Adipocyte (in vitro differentiated cells): ENCODE data around the gene ELF4.
A peak's percentile ranks its signal among the peaks of the same experiment; 100 is the strongest.

Experiments
- DNase-seq: peaks from one replicate; pipeline ENCODE4 v3.0.0-alpha.2; 2015; ENCODE audit warnings: low read depth
- H3K27me3 ChIP-seq: replicated peaks from 2 replicates; pipeline ENCODE4 v1.7.0; 2013; ENCODE audit warnings: mild to moderate bottlenecking, low read length, moderate library complexity; ENCODE audit not compliant: control insufficient read depth, insufficient read depth
- H3K36me3 ChIP-seq: 2 replicates; pipeline ENCODE4 v1.7.0; 2013; ENCODE audit warnings: low read length, mild to moderate bottlenecking, moderate library complexity; ENCODE audit not compliant: control insufficient read depth, insufficient read depth, severe bottlenecking
- H3K4me1 ChIP-seq: 2 replicates; pipeline ENCODE4 v1.7.0; 2013; ENCODE audit warnings: mild to moderate bottlenecking, low read length, moderate library complexity; ENCODE audit not compliant: control insufficient read depth, insufficient read depth
- H3K4me3 ChIP-seq: 2 replicates; pipeline ENCODE4 v1.7.0; 2013; ENCODE audit warnings: mild to moderate bottlenecking, low read length, moderate library complexity
- H3K9ac ChIP-seq: 2 replicates; pipeline ENCODE4 v1.7.0; 2013; ENCODE audit warnings: mild to moderate bottlenecking, low read length, moderate library complexity
- H3K9me3 ChIP-seq: 2 replicates; pipeline ENCODE4 v1.7.0; 2013; ENCODE audit warnings: mild to moderate bottlenecking, low read length, moderate library complexity; ENCODE audit not compliant: control insufficient read depth

Gene ELF4

GRCh38 chrX:130111220-130112154 lies 1.2 kb upstream of the ELF4 start:
- H3K36me3 ChIP-seq = no peaks in the 10 kb centered on the region
- peaks cover 13% of the 10 kb centered on the region for H3K4me1 ChIP-seq
- no peak for DNase-seq
- peak overlapping the region; percentile 76 for H3K9ac ChIP-seq
- peak overlapping the region; percentile 56 for H3K4me3 ChIP-seq
- H3K27me3 ChIP-seq = no peaks in the 10 kb centered on the region
- no peaks in the 10 kb centered on the region for H3K9me3 ChIP-seq

- Histone ChIP-seq H3K4me3 (peak overlapping the region; percentile 80), H3K4me1 (peaks cover 29% of the 10 kb centered on the region), H3K36me3 (no peaks in the 10 kb centered on the region), H3K27me3 (no peaks in the 10 kb centered on the region), H3K9me3 (no peaks in the 10 kb centered on the region), H3K9ac (peak overlapping the region; percentile 87)
- DNase-seq = peak; percentile 61
Observed at GRCh38 chrX:130109429-130110378, 593 bp downstream of the ELF4 start.

GRCh38 chrX:130108647-130109428 lies 1.5 kb downstream of the ELF4 start:
- peak overlapping the region; percentile 87 for H3K9ac ChIP-seq
- no peaks in the 10 kb centered on the region for H3K36me3 ChIP-seq
- no peaks in the 10 kb centered on the region for H3K9me3 ChIP-seq
- H3K4me3 ChIP-seq = peak overlapping the region; percentile 80
- no peaks in the 10 kb centered on the region for H3K27me3 ChIP-seq
- H3K4me1 ChIP-seq = peaks cover 35% of the 10 kb centered on the region
- DNase-seq = peak; percentile 48

GRCh38 chrX:130106071-130106470 lies 4.2 kb downstream of the ELF4 start:
- Histone ChIP-seq H3K36me3 (no peaks in the 10 kb centered on the region), H3K9ac (no peak overlapping the region), H3K4me1 (peaks cover 31% of the 10 kb centered on the region), H3K4me3 (no peak overlapping the region), H3K27me3 (no peaks in the 10 kb centered on the region), H3K9me3 (no peaks in the 10 kb centered on the region)
- no peak for DNase-seq

- Histone ChIP-seq H3K4me3 (no peak overlapping the region), H3K27me3 (no peaks in the 10 kb centered on the region), H3K9me3 (no peaks in the 10 kb centered on the region), H3K9ac (no peak overlapping the region), H3K36me3 (no peaks in the 10 kb centered on the region), H3K4me1 (peaks cover 38% of the 10 kb centered on the region)
- peak; percentile 35 for DNase-seq
Observed at GRCh38 chrX:130105244-130105643, 5.1 kb downstream of the ELF4 start.

GRCh38 chrX:130103605-130104004 lies 6.7 kb downstream of the ELF4 start:
- H3K4me3 ChIP-seq = no peak overlapping the region
- H3K27me3 ChIP-seq = no peaks in the 10 kb centered on the region
- H3K9ac ChIP-seq = no peak overlapping the region
- H3K36me3 ChIP-seq = no peaks in the 10 kb centered on the region
- H3K4me1 ChIP-seq = peaks cover 50% of the 10 kb centered on the region
- DNase-seq = no peak
- H3K9me3 ChIP-seq = no peaks in the 10 kb centered on the region

GRCh38 chrX:130100180-130100579 lies 10.1 kb downstream of the ELF4 start:
- peak; percentile 78 for DNase-seq
- Histone ChIP-seq H3K27me3 (no peaks in the 10 kb centered on the region), H3K9me3 (no peaks in the 10 kb centered on the region)

GRCh38 chrX:130098210-130098552 lies 12.1 kb downstream of the ELF4 start:
- peaks cover 23% of the 10 kb centered on the region for H3K4me1 ChIP-seq
- H3K4me3 ChIP-seq = no peak overlapping the region
- no peaks in the 10 kb centered on the region for H3K36me3 ChIP-seq
- H3K9me3 ChIP-seq = no peaks in the 10 kb centered on the region
- no peak overlapping the region for H3K9ac ChIP-seq
- no peaks in the 10 kb centered on the region for H3K27me3 ChIP-seq
- no peak for DNase-seq

More at GRCh38 chrX:130100180-130100579, 10.1 kb downstream of the ELF4 start:
- Histone ChIP-seq H3K4me1 (peaks cover 36% of the 10 kb centered on the region), H3K9ac (no peak overlapping the region), H3K36me3 (no peaks in the 10 kb centered on the region), H3K4me3 (no peak overlapping the region)

GRCh38 chrX:130097507-130098209 lies 12.6 kb downstream of the ELF4 start:
- Histone ChIP-seq H3K36me3 (no peaks in the 10 kb centered on the region), H3K4me1 (peaks cover 23% of the 10 kb centered on the region), H3K27me3 (no peaks in the 10 kb centered on the region), H3K9ac (no peak overlapping the region), H3K9me3 (no peaks in the 10 kb centered on the region), H3K4me3 (no peak overlapping the region)
- no peak for DNase-seq

GRCh38 chrX:130095249-130096030 lies 14.9 kb downstream of the ELF4 start:
- Histone ChIP-seq H3K4me1 (peaks cover 17% of the 10 kb centered on the region), H3K36me3 (no peaks in the 10 kb centered on the region), H3K9me3 (no peaks in the 10 kb centered on the region), H3K4me3 (no peak overlapping the region), H3K9ac (no peak overlapping the region), H3K27me3 (no peaks in the 10 kb centered on the region)
- no peak for DNase-seq
